NCI-H1048 (cell line): Measurements from ENCODE around the gene CAMK2B.
A peak's percentile ranks its signal among the peaks of the same experiment; 100 is the strongest.

Experiments used
- DNase-seq: peaks from one replicate; lab custom pipeline; 2025; lab: John Stamatoyannopoulos, UW

CAMK2B gene

DNA sequence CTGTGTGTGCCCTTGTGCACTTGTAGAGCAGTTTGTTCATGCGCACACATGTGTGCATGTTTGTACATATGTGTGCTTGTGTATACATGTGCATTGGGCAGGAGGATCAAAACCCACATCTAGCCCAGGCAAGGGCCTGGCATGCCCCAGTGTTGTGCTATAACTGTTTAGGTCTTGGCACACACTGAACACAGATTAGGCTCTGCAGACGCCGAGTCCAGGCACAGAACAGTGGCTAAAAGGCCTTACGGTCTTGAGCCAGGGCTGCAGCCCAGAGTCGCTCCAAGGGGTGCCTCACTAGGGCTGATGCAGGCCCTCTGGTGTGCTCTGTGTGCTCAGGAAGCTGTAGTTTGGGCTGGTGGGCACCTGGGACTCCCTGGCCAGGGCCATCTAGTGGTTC, 68.9 kb downstream of the CAMK2B start:
- DNase-seq, result no peak

- DNase-seq, result no peak
Measured at GRCh38 chr7:44251881-44252280, 73.5 kb downstream of the CAMK2B start.

GRCh38 chr7:44251269-44251668, 74.1 kb downstream of the CAMK2B start:
- no peak for DNase-seq

DNA sequence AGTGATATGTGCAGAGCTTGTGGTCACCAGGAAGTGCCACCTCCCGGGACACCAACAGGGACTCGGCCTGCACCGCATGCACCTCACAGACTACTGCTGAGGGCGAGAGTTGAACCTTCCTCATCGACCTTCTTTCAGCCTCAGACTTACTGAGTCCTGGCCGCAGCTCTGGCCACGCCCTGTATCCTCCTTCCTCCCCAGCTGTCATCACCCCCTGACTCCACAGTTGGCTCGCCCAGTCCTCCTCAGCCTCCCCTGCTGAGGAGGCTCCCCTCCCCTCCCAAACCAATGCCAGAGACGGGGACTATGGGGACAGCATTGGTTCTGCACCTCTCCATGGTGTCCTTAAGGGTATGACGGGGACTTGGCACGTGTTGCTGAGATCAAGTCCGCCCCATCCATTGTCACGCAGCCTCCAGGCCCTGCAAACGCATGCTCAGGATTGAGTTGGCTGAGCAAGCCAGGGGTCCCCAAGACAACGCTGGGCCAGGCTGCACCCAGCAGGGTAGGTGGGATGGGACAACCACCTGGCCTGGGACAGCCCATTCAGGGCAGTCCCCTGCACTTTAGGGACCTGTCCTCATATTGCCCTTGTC, 75.7 kb downstream of the CAMK2B start:
- DNase-seq, result no peak

- DNase-seq, result no peak
Measured at GRCh38 chr7:44247868-44248651, 77.3 kb downstream of the CAMK2B start.

- no peak for DNase-seq
Measured at GRCh38 chr7:44246396-44247113, 78.8 kb downstream of the CAMK2B start.

GRCh38 chr7:44244282-44244681, 81.1 kb downstream of the CAMK2B start:
- DNase-seq, result no peak

DNA sequence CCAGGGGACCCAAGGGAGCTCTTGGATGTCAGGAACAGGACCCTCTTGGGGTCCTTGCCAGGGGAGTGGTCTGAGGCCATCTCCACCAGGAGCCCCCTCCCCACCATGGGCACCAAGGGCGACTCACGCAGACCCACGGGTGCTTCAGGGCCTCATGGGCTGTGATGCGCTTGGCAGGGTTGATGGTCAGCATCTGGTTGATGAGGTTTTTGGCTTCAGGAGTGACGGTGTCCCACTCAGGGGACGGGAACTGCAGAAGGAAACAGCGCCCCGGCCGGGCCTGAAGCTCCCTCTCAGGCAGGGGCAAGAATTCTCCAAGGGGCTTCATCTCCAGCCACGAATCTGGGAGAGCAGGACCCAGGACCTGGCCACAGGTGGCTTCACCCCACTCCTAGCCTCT, 83.3 kb downstream of the CAMK2B start:
- no peak for DNase-seq

DNA sequence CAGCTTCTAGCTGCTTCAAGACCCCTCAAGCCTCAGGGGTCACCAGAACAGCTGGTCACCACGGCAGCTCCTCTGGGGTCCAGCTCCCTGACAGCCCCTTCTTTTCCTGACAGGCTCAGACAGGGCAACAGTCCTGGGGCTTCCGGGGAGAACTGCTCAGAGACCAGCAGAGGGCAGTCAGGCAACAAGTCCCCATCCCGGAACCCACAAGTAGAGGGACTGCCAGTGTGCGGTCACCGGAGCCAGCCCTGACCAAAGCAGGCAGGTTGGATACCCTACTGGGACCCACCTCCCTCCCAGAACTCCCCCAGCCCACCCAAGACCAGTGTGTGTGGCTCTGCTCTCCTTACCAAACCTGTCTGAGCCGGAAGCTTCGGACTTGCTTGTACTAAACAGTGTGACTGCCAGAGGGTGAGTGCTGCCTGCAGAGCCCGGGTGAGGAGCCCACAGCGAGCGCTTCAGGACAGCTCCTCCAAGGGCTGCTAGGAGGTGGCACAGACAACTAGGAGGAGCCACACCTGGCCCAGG, 84.3 kb downstream of the CAMK2B start:
- DNase-seq, result peak; percentile 30

DNA sequence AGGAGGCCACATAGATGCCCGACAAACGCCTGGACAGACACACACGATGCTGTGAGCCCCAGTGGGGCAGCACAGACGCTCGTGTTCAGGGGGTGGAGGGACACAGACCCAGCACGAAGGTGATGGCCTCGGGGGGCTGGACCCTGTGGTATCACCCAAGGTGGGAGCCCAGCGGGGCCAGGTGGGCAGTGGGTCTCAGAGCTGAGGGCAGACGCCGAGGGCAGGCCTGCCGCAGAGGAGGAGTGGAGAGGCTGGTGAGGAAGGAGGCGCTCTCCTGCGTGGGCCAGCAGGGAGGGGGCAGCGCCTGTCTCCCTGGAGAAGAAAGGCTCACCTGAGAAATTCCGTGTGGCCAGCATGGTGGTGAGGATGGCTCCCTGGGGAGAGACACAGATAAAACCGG, 85.0 kb downstream of the CAMK2B start:
- no peak for DNase-seq

DNA sequence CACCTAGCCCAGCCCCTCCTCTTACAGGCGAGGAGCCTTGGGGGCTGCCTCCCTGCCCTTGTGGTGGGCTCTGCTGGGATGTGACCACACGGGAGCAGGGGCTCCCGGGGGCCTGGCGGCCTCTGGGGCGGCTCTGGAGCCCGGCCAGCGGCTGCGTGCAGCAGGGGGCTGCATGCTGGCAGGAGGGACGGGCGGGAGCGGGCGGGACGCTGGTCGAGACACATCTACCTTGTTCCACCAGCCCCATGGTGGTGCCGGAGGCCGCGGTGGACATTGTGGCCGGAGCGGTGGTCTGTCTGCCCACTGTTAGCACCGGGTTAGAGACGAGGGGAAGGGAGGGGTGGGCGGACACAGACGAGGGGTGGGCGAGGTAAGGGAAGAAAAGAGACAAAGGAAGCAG, 86.0 kb downstream of the CAMK2B start:
- no peak for DNase-seq

DNA sequence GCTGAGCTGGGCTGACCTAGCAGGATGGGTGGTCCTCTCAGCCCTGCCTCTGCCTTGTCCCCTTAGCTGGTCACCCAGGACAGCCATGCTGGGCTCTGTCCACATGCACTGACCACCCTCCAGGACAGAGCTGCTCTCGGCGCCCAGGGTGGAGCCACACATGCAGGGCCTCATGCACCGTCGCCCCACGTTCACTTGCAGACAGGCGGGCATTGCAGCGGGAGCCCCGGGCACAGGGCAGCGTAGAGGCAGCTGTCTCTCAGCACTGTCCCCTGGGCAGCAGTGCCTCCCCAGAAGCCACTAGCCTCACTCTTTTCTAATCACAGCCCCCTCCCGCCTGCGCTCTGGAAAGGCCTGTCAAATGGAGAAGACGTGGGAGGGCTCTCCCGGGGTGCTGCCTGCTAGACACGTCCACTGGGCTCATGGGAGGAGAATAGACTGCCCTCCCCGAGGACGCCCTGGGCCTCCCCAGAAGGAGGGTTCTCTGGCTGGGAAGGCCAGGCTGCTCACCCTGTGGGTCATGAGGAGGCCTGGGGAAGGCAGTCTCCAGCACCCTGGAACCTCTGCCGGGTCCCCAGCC, 87.2 kb downstream of the CAMK2B start:
- DNase-seq, result no peak

DNA sequence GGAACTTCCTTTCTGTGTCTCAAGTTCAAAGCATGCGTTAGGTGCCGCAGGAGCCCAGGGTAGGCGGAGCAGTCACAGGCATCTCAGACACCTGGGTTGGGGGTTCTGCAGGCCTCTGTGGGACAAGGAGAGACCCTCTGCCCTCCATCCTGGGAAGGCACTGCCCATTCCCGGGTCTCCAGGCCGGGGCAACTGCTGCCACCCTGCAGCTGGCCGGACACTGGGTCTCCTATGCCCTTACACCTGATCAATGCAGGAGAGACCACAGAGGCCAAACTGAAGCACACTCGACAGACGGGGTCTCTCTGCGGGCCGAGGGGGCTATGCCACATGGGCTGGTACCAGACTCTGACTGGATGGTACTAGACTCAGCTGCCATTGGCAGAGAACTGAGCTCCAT, 87.7 kb downstream of the CAMK2B start:
- no peak for DNase-seq

DNA sequence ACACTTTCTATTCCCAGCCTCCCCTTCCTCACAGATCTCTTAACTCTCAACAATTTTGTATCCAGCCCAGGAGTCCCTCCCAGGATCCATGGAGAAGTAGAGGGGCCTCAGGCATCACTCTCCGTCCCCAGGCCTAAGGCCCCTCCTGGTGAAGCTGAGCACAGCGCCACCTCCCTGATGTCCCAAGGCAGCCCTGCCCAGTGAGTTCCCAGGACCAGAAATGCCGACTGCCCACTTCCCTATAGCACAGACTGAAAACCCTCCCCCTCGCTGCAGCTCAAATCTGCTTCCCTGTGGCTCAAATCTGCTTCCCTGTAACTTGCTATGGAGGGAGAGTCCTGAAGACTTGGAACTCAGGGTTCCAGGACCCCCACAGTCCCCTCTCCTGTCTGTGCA, 89.1 kb downstream of the CAMK2B start:
- no peak for DNase-seq

- no peak for DNase-seq
Measured at GRCh38 chr7:44235582-44236332, 89.6 kb downstream of the CAMK2B start.

GRCh38 chr7:44235066-44235465, 90.3 kb downstream of the CAMK2B start:
- no peak for DNase-seq

DNA sequence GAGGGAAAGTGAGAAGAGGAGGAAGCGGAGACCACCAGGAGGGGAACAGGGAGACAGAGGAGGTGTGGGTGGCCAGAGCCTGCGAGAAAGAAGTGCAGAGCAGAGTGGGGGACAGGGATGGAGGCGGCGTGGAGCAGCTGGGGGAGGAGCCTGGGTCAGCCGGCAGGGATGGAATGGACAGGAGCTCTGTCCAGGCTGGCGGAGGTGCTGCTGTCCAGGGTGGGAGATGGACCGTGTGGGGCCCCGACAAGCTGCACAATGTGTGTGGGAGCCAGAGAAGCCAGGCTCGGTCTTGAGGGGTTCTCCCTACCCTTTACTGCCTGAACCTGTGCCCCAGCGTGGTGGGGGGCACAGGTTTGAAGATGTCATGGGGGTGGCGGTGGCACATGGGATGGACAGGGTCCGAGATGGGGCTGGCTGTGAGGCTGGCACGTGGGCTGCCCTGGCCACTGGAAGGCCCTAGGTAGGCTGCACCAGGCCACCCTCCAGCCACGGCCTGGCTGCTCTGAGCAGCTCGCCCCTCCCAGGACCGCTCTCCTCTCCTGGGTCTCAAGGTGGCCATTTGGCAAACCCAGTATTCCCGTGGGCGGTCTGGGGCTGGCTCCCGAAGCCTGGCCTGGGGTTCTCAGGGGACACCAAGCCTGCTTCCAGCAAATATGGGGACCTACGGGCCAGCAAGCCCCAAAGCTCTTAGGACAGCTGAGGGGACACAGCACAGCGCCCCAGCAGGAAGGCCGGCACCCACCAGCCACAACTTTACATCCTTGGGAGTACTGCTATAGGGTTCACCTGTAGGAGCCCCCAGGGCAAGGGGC, 92.3 kb downstream of the CAMK2B start:
- no peak for DNase-seq

- DNase-seq, result no peak
Measured at GRCh38 chr7:44232396-44232795, 93.0 kb downstream of the CAMK2B start.

DNA sequence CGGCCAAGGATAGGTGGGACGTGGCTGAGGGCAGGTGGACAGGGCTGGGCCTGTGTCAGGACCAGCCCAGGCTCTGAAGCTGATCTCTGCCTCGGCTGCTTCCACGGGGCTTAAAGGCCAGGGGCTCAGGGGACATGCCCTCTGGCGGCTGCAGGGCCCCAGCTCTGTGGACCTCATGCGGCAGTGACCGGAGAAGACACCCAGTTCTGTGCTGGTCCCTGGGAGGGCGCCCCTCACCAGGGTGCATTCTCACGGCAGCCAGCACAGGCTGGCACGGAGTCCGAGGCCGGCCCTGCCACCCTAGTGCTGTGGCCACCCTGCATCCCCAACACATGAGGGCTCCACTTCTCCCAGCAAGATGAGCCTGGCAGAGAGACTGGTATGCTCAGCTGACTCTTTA, 94.3 kb downstream of the CAMK2B start:
- DNase-seq, result no peak

GRCh38 chr7:44230286-44230685, 95.1 kb downstream of the CAMK2B start:
- DNase-seq, result no peak

DNA sequence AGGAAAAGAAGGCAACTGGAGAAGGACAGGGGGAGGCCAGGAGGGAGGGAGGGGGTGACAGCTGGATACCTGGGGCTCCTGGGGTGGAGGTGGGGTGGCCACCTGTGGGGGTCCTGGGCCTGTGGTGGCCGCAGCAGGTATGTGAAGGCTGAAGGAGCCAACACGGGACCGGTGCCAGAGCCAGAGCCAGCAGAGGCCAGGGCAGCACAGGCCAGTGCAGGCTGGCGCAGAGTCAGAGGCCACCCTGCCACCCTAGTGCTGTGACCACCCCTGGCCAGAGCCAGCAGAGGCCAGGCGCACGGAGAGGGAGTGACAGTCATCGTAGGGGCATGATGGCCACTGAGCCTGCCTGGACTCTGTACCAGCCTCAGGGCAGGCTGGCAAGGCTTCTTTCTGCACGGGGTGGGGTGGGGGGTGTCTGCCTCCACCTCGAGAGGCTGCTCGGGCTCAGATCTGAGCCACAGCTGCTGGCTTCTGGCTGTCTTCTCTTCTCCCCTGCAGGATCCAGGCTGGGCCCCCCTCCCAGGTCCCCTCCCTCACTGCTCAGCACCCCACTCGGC, 95.8 kb downstream of the CAMK2B start:
- no peak for DNase-seq
